Lower leg skin (tissue), 3 donors: ENCODE results near the gene CDKL5.

Experiments
- CTCF ChIP-seq, 3 donors: fragments of 450-650 bp; IDR thresholded peaks; one replicate each; pipeline ENCODE4 v1.5.1; 2016; ENCODE audit warnings: antibody characterized with exemption in 3 of 3, mild to moderate bottlenecking in 3 of 3, moderate library complexity in 2 of 3
- POLR2A ChIP-seq, 2 donors: fragments of 450-650 bp; IDR thresholded peaks; one replicate each; pipeline ENCODE4 v1.6.1; 2016 to 2017; ENCODE audit warnings: antibody characterized with exemption in 2 of 2, mild to moderate bottlenecking in 1 of 2, moderate library complexity in 1 of 2

- TF ChIP-seq CTCF (IDR thresholded peaks at IDR 0.05) (no peak), POLR2A (IDR thresholded peaks at IDR 0.05) (no peak)
Measured at GRCh38 chrX:18681996-18682395, 256.6 kb downstream of the CDKL5 start.
